T-helper 2 cell (primary cell): ENCODE results near the gene GALNT3.

Experiments used
- DNase-seq, 5 experiments: peaks; one replicate each; pipeline versions ENCODE4 v3.0.0 to v3.0.0-alpha.2; 2012 to 2022

Gene GALNT3

DNA sequence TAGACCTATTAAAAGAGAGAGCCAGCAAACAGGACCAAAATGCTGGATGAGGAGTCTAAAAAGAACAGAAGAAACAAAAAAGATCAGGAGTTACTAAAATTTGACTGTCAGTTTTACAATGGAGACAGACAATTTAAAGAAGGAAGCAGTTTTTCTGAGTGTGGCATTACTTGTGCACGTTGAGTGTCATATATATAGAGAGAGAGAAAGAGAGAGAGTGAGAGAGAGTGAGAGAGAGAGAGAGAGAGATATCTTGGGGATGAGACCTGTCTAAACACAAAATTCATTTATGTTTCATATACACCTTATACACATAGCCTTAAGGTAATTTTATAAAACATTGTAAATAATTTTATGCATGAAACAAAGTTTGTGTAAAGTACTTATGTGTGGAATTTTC lies 2.1 kb upstream of the GALNT3 start:
- peak in 1 of 5 experiments; percentile 25 for DNase-seq

DNA sequence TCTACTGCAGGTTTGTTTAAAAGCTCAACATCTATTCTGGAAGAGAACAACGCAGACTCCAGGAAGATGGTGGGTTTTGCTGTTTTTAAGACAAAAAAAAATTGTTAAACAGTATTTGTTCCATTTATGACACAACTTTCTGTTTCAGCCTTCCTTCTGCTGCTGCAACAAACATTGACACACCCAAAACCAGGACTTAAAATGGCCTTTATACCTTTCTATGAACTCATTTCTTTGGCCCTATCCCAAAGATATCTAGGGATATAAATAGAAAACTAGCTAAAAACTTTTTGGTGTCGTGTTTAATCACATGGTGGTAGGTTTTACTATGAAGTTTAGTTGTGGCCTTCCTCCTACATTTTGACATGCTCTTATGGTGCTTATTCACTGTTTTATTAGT lies 964 bp upstream of the GALNT3 start:
- DNase-seq, result peak in 1 of 5 experiments; percentile 61

DNA sequence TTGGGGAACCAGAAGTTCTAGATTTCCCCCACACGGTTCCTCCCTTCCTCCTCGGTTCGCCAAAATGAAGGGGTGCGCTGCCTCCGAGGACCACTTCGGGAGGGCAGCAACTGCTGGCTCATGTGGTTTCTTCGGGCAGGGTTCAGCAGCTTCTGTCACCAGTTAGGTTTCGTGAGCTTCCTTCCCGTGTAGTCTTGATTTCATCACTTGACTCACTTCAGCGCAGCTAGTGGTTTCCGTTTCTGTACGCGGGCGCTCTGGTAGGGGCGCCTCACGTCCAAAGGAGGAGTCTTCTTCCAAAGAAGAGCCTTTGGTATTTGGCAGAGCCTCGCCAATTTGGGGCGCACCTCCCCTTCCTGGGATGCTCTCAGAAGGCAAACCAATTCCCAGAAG lies 485 bp upstream of the GALNT3 start:
- peak; percentile 8 to 97 (median 18) for DNase-seq

DNA sequence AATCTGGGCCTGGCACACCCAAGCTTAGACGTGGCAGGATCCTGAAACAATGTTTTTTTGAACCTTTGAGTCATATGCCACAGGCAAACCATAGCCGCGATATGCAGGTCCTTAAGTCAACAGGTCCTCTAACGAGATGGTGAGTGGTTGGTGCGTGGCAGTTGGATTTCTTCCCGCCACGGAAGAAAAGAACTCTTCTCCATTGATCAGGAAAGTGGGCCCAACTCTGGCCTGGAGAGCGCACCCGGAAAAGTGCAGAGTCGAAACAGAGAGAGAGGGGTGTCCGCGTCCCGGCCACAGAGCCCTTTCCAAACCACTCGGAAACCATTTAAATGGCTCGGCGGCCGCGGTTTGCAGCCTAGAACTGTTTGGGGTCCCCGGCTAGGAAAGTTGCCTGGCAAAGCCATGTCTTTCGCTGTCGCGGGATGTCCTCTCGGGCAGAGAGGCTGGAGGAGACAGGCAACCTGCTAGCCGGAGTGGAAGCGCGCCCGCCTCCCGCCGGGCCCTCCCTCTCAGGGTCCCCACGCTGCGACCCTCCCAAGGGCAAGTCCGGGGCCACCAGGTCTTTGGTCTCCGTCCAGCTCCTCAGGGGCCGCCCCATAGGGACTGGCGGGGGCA lies 777 bp downstream of the GALNT3 start:
- DNase-seq, result peak in 1 of 5 experiments; percentile 61

DNA sequence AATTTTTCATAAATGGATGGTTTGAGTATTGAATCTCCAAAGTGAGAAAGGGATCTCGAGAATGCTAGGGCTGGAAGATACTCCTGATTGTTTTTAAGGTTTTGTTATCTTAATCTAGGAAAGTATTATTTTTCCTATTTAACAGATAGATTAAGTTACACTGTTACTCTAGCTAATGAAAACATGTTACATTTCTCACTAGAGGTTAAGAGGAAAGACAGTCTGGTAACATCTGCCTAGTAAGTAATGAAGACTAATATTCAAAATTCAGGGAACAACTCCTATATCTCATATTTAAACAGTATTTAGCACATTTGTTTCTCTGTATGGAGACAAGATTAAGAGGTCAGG lies 2.0 kb downstream of the GALNT3 start:
- DNase-seq, result no peak

DNA sequence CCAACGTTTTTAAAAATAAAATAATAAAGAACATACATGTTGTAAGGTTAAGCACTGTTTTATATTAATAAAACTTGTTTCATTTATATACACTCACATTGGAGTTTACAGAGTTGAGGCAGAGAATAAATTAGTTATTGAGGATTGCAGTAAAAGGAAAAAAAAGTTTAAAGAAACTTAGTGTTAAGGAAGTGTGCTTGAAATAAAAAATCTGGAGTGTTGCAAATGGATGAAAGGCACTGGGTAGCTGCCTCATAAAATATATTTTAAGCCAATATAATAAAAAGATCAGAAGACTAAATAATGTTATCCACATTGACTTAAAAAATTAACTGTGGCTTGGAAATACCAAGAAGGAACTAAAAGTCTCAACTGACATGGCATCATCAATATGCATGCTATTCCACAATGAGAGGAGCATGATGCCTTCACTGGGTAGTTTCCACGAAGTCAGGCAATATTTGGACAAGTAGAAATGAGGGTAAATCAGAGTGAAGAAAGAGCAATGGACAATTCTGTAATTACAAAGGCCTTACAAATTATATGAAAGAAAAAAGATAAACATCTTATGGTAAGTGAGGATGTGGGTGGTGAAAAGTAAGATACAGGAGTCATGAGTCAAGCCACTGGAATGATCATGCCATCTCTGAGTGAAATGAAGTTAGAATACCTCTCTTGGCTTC lies 2.5 kb downstream of the GALNT3 start:
- DNase-seq, result peak in 1 of 5 experiments; percentile 67

DNA sequence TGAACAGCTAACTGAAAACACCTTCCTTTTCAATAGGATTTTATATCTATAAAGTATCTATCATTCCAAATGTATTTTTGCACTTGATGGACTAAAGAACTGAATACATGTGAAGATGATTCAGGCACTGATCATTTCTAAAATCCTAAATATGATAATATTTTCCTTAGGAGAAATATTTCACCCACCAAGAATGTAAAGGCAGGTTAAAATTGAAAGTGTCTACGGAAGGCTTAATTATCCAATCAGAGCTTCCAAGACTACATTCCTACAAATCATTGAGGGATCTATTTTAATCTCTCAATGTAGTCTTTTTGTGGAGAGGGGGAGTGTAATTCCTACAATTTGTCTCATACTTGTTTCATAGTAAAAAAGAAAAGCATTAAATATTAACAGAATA lies 3.6 kb downstream of the GALNT3 start:
- DNase-seq, result no peak

DNA sequence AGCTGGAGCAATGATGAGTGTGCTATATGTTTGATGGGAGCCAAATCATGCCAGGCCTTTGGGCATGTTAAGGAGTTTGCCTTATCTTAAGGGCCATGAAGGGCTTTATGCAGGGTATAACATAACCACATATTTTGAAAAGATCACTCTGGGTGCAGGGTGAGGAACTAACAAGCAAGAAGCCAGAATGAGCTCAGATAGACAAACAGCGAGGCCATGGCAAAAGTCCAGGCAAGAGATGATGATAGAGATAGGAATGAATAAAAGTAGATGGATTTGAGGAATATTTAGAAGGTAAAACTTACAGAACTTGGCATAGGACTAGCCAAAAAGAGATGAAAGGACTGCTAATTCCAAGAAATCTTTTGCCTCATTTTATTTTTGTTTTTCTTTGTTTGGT lies 6.7 kb downstream of the GALNT3 start:
- no peak for DNase-seq

DNA sequence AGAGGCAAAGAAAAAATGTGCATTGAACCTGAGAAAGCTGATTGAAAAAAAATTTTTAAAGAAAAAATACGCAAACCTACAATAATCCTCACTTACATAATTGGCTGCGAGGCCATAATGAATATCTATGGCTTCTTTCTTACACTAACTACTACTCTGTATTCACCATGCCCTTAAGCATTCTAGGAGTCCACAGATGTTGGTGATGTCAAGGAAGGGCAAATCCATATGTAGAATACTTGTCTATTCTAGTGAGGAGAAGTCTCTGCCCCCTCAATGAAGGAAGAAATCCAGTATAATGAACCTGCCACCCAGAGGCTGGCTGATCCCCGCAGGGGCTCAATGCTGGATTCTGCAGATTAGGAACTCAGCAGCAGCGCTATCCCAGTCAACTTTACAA lies 14.3 kb downstream of the GALNT3 start:
- no peak for DNase-seq

DNA sequence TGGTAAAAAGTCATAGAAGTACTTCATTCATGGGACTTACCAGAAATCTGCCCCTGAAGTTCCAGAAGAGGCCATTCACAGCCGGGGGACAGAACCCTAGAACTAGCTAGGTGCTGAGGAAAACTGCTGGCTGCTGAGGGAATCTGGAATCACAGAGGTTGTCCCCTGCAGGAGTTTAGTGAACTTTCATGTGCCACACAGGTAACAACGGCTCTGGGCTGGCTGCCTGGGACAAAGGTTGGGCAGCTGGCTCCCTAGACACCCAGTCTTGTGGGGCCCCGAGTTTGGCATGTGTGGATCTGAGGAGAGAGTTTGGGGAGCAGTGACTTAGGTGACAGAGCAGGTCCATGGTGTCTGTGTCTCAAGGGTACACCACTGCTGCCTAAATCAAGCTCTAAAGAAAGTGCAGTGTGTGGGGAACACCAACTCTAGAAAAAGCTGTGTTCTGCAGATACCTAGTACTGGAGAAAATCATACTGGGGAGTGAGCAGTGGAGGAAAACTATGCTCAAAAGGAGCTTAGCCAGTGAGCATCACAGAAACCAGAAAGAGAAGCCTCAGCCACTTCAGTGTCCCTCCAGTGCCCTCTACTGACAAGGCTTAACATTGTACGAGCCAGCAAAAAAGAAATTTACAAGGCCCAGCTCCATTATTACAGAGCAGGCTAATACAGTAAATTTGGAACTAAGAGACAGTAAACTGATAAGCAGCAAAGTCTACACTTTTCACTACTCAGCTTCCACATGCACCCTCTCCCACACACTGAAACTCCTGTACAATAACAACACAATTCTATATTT lies 15.2 kb downstream of the GALNT3 start:
- DNase-seq, result peak in 1 of 5 experiments; percentile 61

DNA sequence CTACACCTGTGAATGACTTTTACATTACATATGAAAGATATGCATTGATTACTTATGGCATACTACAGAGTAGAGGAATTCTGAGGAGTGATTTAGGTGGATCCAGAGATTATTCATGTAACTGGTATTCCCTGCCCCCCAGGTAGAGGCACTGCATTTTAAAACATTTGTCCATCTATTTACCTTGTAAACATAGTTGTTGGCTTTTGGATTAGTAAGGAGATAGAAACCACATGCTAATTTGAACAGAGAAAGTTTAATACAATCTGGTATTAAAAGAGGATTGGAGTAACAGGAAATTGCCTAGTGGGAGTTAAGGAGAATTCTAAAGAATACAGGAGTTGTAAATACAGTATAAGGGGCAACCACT lies 15.9 kb downstream of the GALNT3 start:
- DNase-seq, result no peak

DNA sequence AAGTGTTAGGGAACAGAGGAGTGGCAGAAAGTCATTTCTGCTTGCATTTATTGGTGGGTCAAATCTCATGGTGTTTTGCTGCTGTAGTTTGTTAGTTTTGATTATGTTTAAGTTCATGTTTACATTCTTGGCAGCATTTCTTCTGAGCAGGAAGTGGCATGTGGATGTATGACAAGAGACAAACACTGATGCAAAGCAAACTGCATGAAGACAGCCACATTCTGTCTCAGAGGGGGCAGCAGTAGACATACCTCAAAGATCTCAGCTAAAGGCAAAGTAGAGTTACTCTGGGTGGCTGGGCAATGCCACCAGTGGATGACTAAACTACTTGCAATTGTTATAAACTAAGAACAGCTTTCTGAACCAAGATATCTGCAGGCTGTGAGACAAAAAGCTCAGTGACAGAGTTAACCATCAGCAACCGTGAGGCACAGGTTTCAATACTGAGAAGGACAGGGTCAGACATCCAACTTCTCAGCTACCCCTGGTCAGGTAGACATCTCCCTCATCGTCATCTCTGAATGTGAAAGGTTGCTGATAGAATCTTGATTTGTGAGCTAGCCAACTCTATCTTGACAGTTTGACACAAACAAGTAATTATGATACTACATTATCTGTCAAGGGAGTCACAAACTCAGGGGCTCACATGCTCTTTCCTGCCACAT lies 16.4 kb downstream of the GALNT3 start:
- peak in 1 of 5 experiments; percentile 90 for DNase-seq

DNA sequence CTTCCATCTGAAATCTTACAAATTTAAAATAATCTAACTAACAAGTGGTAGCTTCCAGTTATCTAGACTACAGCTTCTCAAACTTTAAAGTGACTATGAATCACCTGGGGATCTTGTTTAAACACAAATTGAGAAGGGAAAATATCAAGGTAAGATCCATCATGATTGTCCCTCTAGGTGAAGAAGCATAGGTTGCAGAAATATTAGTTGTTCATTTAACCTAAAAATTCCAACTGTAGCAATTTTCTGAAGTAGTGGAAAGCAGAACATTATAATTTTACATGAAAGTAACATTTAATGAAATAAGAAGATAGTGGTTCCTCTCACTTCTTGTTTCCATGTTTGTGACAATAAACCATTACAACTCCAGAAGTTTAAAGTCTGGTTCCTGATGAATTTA lies 17.3 kb downstream of the GALNT3 start:
- no peak for DNase-seq

DNA sequence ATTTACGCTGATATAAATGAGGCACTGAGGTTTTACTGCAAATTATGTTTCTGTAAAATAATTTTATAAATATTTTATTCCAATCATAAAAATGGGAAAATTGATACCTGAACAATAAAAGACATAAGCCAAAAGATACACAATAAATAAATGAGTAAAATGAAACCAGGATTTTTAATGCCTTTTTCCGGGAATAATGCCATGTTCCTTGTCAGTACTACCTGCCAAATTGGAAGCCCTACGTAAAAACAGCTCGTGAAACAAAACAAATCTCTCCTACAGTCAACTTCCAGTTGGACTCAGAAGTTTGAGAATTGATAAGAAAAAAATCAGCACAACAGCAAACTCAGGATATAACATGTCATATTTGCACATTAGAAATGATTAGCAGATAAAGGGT lies 18.0 kb downstream of the GALNT3 start:
- no peak for DNase-seq

DNA sequence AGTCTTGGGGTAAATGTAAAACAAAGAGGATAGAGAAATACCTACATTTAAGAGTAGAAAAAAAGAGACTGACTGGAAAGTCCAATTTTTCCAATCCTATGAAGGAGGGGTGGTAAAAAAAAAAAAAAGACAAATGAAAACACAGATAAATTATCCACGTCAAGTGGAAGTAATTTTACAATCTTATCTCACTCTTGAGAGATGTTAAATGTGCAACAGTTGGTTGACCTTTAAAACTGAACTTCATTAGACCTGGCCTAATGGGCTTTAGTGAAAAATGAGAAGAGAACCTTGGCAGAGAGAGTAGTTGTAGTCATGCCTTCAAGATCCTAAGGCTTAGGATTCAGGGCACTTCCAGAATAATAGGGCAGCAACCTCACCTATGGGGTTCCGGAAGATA lies 20.4 kb downstream of the GALNT3 start:
- DNase-seq, result no peak

DNA sequence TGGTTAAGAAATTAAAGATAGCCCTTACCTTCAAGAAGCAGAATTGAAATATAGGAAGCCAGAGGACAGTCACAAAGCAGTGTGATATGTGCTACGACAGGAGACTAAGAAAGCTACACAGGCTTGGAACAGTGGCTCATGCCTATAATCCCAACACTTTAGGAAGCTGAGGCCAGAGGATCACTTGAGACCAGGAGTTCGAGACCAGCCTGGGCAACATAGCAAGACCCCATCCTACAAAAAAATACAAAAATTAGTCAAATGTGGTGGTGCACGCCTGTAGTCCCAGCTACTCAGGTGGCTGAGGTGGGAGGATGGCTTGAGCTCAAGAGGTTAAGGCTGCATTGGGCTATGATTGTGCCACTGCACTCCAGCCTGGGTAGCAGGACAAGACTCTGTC lies 21.9 kb downstream of the GALNT3 start:
- DNase-seq, result no peak

DNA sequence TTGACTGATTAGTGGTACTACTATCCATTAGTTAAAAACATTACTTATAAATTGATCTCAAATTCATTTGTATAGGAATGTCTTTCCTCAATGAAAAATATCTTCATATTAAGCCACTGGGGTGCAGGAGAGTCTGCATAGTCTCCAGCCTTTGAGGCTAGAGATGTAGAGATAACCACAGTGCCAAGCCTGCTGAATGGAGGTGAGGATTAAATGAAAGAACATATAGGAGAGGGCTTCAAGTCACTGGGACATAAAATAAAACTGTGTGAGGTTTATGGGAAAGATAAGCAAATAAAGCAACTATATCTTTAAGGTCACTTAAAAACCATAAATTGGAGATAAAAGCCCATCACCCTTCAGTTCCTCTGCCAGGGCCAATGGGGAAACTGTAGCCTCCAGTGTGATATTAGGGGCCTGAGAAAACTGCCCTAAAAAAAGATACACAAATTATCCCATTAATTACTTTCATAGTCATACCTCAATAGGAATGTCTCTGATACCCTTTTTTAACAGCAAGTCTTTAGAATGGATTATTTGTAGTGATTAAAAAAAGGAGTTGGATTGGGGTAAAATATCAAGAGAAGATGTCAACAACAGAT lies 27.6 kb downstream of the GALNT3 start:
- DNase-seq, result no peak

DNA sequence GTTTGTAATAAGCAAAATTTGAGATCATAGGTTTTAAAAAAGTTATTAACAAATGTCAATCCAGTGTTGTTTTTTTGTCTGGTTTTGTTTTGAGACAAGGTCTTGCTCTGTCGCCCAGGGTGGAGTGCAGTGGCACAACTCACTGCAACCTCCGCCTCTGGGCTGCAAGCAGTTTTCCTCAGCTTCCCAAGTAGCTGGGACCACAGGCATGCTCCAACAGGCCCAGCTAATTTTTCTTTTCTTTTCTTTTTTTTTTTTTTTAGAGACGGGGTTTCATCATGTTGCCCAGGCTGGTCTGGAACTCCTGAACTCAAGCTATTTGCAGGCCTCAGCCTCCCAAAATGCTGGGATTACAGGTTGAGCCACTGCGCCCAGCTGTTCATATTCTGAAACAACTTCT lies 31.3 kb downstream of the GALNT3 start:
- DNase-seq, result no peak

DNA sequence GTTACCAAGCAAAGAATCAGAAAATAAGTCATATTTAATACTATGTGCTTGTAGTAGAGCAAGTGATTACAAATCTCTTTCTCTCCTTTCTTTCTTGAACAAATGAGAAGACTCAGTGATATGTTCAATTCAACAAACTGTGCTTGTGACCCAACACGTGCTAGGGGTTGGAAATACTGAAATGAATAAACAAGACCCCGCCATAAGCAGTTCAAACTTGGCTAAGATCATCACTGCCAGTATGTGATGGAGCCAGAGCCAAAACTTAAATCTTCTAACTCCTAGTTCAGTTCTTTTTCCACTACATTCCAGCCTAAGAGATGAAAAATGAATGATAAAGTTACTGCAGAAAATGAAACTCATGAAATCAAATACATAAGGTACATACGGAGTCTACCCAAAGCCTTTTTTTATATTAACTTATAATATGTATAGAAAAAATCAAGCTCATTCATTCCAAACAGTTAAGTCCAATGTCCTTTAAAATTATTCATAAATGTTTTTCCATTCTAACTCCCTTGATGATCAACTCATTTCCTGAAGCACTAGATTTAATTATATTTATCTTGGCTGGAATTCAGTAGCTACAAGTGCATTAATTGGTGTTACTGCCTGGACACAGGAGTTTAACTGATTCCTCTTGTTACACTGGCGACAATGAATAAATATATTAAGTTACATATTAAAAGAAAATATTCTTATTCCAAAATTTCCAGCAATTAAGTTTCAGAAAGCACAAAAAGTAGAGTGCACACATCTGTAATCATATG lies 36.0 kb downstream of the GALNT3 start:
- DNase-seq, result no peak

DNA sequence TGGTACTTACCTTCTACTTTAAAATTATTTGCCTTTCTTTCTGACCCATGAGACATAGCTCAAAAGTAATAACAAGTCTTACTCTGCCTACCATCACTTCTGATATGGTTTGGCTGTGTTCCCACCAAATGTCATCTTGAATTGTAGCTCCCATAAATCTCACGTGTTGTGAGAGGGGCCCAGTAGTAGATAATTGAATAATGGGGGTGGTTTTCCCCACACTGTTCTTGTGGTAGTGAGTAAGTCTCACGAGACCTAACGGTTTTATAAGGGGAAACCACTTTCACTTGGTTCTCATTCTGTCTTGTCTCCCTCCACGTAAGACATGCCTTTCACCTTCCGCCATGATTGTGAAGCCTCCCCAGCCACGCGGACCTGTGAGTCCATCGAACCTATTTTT lies 47.5 kb downstream of the GALNT3 start:
- no peak for DNase-seq

DNA sequence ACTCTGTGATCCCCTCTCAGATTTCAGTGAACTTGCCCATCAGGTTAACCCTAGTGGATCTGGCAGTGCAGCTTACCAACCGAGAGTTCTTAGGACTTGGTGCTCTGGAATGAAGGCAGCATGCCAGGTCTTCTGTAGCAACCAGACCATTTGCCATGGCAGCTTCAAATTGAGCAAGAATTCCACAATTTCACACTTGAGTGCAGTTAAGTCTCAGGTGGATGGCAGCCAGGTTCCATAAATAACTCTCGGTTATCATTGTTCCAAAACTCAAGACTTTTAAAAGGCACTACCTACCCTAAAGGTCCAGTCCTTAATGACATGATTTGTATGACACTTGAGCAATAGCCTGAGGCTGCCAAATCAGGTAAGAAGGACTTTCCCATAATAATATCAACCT lies 48.1 kb downstream of the GALNT3 start:
- no peak for DNase-seq

DNA sequence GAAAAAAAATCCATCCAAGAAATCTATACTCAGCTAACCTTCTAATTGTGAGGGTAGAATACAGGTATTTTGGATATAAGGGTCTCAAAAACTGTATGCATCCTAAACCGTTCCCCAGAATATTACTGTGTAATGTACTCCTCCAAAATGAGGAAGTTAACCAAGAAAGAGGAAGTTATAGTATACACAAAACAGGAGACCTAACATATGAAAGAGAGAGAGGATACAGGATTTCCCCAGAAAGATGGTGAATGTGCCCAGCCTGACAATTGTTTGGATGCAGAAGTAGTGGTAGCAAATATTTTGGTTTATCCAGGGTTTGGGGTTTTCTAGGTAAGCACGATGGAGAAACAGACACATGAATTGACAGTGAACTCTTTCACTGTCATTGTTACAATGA lies 50.6 kb downstream of the GALNT3 start:
- no peak for DNase-seq
